ENCODE data around the gene DOCK4.

Gene DOCK4

DNA sequence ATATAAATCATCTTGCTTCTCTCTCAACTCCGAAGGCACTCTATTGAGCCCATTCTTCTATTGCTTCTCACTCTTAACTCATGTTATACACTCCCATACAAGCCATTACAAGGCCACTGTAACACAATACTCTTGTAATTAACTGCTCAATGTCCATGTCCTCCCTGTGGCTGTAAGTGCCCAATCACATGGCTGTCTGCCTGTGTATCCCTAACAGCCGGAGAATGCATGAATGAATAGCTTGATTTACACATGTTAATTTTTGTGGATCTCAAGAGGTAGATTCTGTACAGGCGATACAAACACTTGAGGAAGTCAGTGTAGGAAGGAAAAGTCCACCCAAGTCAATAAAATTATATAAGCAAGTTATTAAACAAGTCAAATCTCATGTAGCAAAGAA is 215.6 kb downstream of the DOCK4 start:
- no peak for DNase-seq

DNA sequence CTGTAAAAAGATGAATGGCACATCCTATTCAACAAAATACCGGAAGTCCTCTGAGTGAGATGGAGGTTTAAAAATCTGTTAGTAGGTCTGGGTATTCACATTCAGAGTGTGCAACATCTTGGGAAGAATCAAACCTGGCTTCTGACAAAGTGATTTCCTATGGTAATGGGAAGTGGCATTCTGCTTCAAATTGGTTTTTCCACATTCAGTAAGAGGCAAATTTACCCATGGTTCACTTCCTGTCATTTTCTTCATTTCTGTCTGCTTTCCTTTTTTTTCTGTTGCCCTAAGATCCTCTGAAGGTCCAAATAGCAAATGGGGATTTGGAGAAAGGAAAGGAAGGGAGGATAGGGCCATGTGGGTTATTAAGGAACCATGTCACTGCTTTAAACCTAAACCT is 218.3 kb downstream of the DOCK4 start:
- no peak for DNase-seq

DNA sequence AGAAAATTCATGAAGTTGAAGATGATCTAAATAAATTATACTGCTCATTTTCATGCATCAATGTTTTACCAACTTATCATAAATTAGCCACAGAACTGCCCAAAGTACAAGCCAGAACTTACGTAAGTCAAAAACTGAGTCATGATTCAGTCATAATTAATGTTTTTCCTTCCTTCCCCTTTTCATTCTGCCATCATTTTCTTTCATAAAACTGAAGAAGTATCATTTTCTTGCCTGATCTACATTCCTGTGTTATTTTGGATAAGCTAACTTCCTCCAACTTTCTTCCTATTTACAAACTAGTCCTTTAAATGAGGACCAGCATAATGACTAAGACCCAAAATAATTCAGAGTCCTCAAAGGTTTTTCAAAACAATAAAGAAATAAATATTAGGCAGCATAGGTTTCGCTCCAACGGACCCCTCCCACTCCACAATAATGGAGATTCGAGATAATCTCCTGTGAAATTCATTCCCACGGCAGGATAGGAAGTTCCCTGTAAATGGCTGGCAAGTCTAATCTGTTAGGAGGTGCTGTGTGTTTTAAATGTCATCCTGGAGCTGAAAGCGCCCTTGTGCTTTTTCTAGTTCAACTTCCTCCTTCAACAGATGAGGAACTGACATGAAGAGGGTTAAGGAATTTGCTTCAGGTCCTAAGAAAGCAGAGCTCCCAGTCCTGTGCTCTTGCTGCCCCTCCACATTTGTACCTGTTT is 218.9 kb downstream of the DOCK4 start:
- no peak for DNase-seq

DNA sequence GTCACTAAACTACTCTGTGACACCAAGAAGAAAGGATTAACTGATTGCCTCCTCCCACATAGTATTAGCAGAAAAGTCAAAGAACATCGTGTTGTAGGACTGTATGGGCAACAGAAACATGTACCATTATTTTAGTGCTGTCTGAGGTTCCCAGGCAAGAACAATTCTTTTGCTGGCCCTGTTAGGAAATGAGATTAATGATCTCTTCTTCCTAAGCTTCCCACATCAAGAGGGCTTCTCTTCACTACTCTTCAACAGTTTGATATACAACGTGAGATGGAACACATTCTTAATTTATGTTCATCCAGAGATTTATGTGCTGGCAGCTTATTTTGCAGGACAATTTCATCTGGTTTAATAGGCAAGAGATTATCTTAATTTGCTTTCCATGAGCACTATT is 219.6 kb downstream of the DOCK4 start:
- no peak for DNase-seq

DNA sequence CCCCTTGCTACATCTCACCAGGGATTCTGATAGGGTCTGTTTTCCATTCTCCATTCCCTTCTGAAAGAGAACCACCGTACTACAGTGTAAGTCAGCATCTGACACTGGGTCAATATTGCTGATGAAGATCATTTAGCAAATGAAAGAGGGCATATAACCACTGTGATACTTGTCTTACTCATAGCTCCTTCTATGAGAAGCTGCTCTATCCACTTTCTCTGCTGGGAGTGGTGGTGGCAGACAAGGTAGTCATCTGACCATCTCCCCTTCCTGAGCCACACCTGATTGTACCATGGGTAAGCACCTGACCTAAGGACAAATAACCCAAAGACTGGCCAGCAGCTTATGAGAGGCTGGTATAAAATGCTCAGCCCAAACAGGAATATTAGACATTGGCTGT is 220.4 kb downstream of the DOCK4 start:
- no peak for DNase-seq

DNA sequence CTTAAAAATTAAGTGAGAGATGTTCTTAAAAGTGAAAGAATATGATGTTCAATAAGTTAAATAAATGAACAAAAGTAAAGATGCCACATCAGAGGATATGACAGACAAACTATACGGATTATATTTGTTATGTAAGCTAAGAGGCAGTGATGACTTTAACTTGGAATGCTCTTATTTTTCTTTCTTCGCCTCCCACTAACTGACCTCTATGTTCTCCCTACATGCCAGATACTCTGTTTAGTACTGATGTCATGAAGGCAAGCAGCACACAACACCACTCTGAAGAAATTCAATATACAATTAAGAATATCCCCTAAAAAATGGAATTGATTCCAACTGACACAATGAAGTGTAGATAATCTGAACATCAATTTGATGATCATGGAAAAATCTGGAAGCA is 223.4 kb downstream of the DOCK4 start:
- no peak for DNase-seq

DNA sequence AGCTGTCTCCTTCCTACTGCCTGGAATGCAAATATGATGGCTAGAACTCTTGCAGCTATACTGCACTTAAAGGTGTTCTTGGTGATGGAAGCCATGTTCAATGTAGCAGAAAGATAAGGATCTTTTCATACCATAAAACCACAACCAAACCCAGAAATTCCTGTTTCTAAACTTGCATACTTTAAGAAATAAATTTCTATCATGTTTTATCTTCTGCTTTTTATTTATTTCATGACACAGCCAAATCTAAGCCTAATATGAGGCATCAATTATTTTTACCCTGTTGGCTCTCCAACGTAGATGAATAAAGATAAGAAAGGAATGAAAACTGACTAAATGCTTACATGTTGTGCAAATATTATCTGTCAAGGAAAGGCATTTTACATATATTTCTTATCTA is 224.1 kb downstream of the DOCK4 start:
- no peak for DNase-seq

DNA sequence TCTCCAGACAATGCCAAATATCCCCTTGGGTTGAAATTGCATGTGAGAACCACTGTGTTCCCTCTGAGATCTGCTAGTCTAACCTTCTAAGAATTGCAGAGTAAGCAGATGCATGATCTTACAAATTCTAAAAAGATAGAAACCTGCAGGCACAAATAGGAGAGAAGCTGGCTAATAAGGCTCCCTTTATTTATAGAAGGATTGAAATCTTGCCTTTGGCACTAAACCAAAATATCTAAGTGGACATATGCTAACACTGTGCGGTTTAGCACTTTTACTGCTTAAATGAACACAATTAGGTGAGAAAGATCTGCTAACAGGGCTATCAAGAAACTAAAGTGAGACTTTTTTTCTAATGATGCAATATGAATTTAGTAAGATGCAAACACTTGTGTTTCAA is 225.5 kb downstream of the DOCK4 start:
- DNase-seq = no peak

DNA sequence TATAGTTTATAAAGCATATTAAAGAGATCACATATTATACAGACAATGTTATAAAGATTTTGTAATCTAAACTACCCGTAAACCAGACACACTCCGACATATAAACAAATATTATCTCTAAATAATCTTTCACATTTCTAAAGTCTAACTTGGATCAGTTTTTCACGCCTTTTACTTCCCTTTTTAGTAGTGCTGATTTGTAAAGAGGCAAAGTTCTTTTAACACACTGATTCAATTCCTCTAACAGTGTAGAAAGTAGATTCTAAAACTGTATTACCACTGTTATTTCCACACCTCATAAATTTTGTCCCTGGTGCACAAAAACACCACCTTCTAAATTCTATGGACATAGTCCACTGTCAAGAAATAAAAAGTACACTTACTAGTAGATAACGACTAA is 230.9 kb downstream of the DOCK4 start:
- DNase-seq = no peak

DNA sequence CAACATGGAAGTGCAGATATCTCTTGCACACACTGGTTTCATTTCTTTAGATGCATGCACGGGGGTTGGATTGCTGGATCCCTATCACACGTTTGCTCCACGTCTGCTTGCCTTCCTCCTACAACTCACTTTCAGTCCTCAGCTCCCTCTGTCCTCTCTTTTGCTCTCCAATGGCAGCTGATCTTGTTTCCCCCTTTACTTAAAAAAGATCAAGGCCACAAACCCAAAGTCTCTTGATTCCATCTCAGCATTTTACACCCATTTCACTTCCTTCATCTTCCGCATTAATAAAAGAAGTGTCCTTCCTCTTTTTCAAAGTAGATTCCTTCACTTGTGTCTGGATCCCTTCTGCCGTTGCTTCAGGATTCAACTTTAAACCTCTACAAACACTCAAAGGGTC is 245.2 kb downstream of the DOCK4 start:
- DNase-seq = no peak

DNA sequence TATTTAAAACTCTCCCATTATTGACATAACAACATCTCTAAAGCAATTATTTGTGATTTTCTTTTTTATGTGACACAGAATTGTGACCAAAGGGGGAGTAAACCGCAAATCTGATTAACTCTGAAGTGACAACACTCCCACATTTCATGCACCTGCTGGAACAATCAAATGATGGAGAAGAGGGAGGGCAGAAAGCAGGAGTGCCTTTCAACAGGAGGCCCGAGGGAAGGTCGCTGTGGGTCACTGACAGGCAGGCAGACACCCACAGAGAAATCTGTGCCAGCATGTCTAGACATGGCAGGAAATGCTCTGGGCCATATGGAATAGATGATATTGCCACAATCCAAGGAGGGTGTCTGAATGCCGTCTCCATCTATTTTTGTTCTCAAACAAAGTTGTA is 247.3 kb downstream of the DOCK4 start:
- no peak for DNase-seq

DNA sequence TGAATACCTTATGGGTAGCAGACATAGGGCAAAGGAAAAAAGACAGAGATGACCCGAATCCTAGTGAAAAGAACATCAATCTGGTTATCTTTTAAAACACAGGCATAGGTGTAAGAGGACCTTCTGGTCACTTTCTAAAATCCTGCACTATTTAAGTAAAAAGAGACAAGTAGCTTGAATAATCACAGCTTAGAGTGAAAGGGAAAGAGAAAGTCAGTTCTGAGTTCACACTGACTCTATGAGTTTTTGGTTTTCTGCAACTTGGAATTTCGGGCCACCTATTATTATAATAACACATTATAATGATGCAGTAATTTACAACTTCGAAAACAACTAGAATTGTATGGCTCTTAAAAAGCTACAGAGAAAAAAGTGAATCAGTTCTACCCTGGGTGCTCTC is 247.8 kb downstream of the DOCK4 start:
- DNase-seq = no peak

DNA sequence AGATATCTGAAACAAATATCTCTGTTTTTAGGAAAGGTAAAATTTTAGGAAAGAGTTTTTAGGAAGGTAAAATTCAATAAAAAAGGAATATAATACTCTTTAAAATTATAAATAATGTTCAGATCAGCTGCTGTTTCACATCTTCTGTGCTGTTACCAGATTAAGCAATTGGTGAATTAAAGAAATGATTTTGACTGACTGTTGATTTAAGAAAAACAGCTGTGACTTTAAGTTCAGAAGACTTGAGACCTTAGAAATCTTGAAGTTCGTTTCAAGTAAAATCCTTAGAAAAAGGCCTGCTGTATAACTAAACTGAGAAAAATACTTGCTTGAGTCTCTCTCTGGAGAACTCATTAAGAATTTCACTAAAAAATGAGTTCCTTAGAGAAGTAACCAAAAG is 250.6 kb downstream of the DOCK4 start:
- no peak for DNase-seq

DNA sequence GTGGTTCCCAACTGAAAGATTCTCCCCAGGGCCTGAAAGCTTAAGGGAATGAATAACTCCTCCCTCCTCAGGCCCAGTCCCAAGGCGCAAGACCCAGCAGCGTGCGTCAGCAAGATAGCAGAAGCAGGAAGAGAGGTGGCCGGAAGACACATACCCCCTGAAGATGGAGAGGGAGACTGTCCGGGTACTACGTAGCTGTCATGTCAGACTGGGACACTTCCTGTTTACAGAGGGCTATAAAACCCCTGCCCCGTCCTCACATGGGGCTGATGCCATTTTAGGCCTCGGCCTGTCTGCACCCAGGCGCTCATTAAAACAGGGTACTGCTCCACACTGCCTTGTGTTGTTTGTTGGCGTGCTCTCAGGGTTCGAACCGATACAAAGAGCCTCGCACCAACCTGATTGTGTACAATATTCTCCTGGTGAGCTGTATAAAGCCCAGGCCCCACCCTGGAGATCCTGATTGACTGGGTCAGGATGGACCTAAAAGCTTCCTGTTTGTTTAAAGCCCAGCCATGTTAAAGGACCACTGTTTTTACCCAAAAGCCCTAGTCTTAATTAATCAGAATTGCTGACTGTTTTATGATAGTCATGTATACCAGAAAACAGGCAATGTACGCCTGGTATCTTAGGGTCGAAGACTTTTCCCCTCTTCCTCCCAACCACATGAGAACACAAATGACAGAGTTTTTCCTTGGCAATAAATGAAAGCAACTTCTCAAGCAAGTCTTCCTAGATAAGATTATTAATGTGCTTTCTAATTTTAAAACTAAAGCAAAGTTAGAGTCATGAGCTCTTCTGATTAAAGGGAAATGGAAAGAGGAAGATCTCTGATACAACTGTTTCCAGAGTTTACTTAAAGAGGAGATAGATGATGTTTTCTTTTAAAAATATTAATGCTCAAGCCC is 251.5 kb downstream of the DOCK4 start:
- DNase-seq = no peak

DNA sequence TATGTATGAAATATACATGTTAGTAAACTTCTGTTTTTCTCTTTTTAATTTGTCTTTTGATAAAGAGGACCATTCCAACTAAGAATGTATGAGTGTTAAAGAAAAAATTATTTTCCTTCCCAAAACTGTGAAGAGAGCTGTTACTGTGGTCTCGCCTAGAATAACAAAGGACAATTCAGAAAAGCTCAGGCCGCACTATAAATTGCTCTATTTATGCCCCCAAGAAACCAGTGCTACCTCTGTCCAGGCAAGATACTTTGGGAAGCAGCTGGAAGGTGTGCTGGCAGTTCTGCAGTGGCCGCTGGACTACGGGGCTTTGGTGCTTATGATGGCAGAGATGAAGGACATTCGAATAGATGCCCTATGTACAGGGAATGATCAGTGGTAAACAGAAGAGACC is 252.1 kb downstream of the DOCK4 start:
- DNase-seq = no peak

DNA sequence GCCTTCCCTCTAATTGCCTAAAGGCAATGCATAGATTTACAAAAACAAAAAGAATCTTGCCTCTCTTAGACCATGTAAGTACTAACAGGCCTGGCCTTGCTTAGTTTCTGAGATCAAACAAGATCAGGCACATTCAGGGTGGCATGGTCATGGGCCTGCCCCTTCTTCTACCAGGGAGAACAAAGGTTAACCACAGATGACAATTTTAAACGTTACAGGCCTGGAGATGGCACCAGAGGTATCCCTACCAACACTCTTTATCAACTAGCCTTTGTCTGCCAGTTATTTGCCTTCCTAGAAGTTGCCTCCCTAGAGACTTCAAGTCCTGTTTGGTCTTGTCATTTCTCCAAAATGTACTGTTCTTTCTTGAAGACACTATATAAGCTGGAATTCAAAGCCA is 252.6 kb downstream of the DOCK4 start:
- DNase-seq = no peak

DNA sequence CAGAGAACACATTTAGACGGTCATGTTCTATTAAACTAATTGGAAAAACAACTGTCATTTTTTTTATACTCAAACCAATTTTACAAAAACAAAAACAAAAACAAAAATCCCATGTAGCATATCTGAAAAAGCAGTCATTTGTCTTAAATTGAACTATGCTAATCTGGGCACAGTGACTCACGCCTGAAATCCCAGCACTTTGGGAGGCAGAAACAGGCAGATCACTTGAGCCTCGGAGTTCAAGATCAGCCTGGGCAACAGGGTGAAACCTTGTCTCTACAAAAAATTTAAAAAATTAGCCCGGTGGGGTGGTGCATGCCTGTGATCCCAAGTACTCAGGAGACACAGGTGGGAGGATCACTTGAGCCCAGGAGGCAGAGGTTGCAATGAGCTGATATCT is 253.4 kb downstream of the DOCK4 start:
- DNase-seq = no peak

DNA sequence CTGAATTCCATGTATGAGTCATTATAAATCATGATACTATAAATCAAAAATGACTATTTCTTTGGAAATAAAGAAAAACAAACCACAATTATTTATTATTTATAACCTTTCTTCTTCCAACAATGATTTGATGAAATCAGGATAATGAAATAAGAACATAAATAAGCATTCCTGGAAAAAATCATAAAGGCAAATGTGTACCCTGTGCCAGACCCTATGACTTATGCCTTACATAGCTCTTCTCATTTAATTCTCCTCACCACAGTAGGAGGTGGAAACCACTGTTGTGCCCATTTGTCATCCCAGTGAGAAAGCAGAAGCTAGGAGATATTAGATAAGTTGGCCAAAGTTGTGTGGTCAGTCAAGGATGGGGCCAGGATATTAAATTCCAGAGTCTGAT is 255.1 kb downstream of the DOCK4 start:
- DNase-seq = no peak

DNA sequence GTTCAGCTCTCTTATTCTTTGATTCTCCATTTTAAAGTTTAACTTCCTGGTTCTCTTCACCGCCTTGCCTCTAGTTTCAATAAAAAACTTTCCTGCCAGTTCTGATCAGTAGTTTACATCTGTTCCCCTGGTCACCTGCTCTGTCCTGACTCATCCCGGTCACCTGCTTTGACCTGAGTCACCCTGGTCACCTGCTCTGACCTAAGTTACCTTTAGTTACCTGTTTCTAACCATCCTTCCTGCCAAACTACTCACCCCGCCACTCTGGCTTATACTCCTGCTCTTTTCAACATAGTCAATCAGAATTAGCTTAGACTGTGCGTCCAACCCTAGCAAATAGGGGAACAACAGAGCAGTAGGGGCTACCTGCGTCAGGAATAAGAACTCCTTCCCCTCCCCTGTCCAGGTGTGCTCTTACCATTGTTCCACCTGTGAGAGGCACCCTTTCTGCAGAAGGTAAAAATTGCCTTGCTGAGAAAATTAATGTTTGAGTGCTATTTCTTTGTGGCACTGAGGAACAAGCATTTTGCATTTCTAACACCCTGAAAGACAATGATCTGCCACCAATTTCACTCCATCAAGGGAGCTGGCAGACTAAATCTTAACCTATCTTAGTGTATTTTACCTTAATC is 263.6 kb downstream of the DOCK4 start:
- DNase-seq = no peak

DNA sequence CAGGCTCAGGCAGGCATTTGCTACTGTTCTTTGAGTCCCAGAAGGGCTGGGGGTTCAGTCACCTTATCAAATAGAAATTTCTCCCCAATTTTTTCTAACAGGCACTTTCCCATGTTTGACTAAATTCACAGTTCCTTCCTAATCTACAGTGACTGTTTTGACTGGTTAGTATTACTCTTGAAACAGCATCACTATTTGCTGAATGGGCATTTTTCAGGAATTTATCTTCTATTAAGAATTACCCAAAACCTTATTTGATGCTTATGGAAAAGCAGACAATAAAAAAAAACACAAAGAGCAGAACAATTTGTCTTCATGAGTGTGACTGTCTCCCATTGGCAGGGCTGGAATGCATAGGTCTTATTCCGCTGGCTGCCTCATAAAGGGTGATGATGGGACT is 269.0 kb downstream of the DOCK4 start:
- DNase-seq = no peak

DNA sequence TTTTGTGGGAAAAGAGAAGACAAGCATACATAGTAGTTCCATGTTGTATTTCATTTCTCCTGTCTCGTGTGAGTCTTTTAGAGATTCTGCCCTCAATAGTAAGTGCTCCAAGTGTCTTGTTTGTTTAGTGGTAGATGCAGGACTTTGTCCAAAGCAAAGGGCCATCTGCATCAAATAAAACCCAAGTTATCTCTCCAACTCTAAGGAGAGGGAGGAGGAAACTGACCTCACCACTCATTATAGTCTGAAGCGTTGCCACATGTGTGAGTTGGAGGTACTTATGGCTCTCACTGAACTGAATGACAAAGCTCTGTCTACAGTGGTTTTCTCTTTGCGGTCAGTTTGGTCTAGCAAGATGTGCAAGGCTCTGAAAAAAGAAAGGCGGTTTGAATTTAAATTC is 272.6 kb downstream of the DOCK4 start:
- no peak for DNase-seq

DNA sequence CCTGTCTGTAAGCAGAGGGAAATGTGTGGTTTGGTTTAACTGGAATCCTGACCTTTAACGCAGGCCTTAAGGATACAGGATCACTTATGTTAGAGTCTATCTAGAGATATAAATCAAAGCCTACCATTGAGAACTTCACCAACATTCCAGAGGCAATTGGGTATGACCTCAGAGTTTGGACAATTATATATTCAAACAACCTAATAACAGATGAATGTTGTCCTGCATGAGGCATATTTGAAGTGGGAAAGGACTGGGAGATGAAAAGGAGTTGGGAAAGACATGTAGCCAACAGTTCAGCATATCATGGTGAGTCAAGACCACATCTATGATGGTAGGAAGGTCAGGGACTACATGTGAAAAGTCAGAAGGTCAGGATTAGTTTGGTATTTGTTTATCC is 274.2 kb downstream of the DOCK4 start:
- no peak for DNase-seq

DNA sequence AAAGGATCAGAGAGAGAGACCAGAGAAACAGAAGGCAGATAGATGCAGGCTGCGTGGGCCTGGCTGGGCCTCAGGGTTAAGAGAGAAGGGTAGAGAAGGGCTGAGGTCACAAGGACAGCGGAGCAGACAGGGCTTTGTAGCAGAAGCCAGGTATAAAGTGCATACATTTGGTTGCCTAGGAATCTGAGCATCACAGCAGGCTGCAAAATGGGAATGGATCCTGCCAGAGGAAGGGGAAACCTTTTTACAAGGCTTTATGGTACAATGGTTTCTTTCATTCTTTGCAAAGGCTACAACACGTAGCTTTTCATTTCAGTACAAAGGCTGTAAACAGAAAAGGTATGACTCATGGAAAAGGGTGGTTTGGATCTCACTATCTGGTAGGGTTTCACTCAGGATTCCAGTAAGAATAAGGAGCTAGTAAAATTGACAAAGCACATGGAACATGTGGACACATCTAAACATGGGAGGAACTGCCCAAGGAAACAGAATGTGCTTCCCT is 275.1 kb downstream of the DOCK4 start:
- DNase-seq = no peak

DNA sequence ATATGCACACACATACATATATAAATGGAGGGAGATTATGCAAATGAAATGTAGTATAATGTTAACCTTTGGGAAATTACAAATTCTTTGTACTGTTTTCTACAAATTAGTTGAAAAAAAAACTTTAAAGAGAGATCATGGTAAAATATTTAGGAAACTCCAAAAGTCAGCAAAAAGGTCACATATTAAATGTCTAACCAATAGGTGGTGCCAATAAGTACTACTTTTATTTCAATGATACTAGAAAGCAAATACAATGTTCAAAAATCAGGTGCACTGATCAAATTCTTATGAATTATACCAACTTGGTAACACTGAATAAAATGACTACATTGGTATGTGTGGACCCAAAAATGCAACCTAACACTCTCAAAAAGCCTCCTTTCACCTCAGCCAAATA is 276.9 kb downstream of the DOCK4 start:
- no peak for DNase-seq
